IMR-90 (cell line): Measurements from ENCODE around the gene POLE3. TPM values are rescaled to one million over a fixed set of nuclear protein-coding genes. Genes with fewer than 3 reads are reported as not detected.

ENCODE experiments used
- ATAC-seq: fragments of 200-7000 bp; cut with Tn5 transposase; 2 replicates; pipeline ENCODE4 v1.9.1; 2020; ENCODE audit warnings: low read depth, mild to moderate bottlenecking, moderate library complexity
- BruUV-seq: library from RNA; stranded (reverse); fragments of 400-500 nt; replicated peaks from 2 replicates; lab custom pipeline; 2021; lab: Mats Ljungman, UMichigan
- CTCF ChIA-PET: fragments of 300-600 bp; formaldehyde crosslinking; extraction: SDS; loops from one replicate; lab custom pipeline; 2021; ENCODE audit warnings: antibody characterized with exemption; lab: Yijun Ruan, JAX
- POLR2A ChIA-PET: fragments of 300-600 bp; sonication (Branson Sonifier 250); formaldehyde crosslinking; loops from one replicate; lab custom pipeline; 2022; ENCODE audit warnings: antibody characterized with exemption; ENCODE audit not compliant: unreplicated experiment; lab: Charles Lee
- DNase-seq: peaks from one replicate; pipeline ENCODE4 v3.0.0; 2013
- H2AFZ ChIP-seq: replicated peaks from 2 replicates; pipeline ENCODE3; 2013; ENCODE audit warnings: low read length, mild to moderate bottlenecking; ENCODE audit not compliant: poor library complexity
- H2AK5ac ChIP-seq: 2 replicates; pipeline ENCODE4 v1.6.1; 2013; ENCODE audit warnings: low read depth, low read length, inconsistent platforms
- H2AK9ac ChIP-seq: replicated peaks from 2 replicates; pipeline ENCODE3; 2013; ENCODE audit warnings: mild to moderate bottlenecking, low read depth, low read length, moderate library complexity; ENCODE audit not compliant: poor library complexity
- H2BK120ac ChIP-seq: 2 replicates; pipeline ENCODE4 v1.6.1; 2013; ENCODE audit warnings: low read depth, low read length, inconsistent platforms
- H2BK15ac ChIP-seq: 3 replicates; pipeline ENCODE4 v1.6.1; 2013; ENCODE audit warnings: low read depth, low read length, inconsistent platforms
- H2BK20ac ChIP-seq: 2 replicates; pipeline ENCODE4 v1.6.1; 2013; ENCODE audit warnings: low read depth, mild to moderate bottlenecking, inconsistent platforms, low read length, moderate library complexity
- H2BK5ac ChIP-seq: 2 replicates; pipeline ENCODE4 v1.6.1; 2013; ENCODE audit warnings: mild to moderate bottlenecking, low read depth, low read length, inconsistent platforms; ENCODE audit not compliant: poor library complexity, severe bottlenecking
- H3K14ac ChIP-seq: replicated peaks from 2 replicates; pipeline ENCODE4 v1.6.1; 2013; ENCODE audit warnings: low read depth, low read length, inconsistent platforms
- H3K18ac ChIP-seq: 2 replicates; pipeline ENCODE4 v1.6.1; 2013; ENCODE audit warnings: low read depth, low read length, control low read depth
- H3K23ac ChIP-seq: 2 replicates; pipeline ENCODE4 v1.6.1; 2013; ENCODE audit warnings: low read depth, low read length, inconsistent platforms
- H3K27ac ChIP-seq: 2 replicates; pipeline ENCODE4 v1.5.1; 2013; ENCODE audit warnings: mild to moderate bottlenecking, control low read depth, low read length; ENCODE audit not compliant: insufficient read depth
- H3K27me3 ChIP-seq: 2 replicates; pipeline ENCODE4 v1.6.1; 2013; ENCODE audit warnings: low read length; ENCODE audit not compliant: control insufficient read depth, insufficient read depth
- H3K36me3 ChIP-seq: 2 replicates; pipeline ENCODE4 v1.6.1; 2013; ENCODE audit warnings: low read length, mixed read lengths; ENCODE audit not compliant: control insufficient read depth, insufficient read depth
- H3K4ac ChIP-seq: 2 replicates; pipeline ENCODE4 v1.6.1; 2013; ENCODE audit warnings: low read depth, low read length, inconsistent platforms
- H3K4me1 ChIP-seq: 2 replicates; pipeline ENCODE4 v1.6.1; 2013; ENCODE audit warnings: low read length, mixed read lengths; ENCODE audit not compliant: control insufficient read depth, insufficient read depth
- H3K4me2 ChIP-seq: 2 replicates; pipeline ENCODE4 v1.6.1; 2013; ENCODE audit warnings: low read depth, mild to moderate bottlenecking, control low read depth, low read length, moderate library complexity
- H3K4me3 ChIP-seq: 2 replicates; pipeline ENCODE4 v1.5.1; 2013; ENCODE audit warnings: low read depth, mild to moderate bottlenecking, control low read depth, low read length, moderate library complexity; ENCODE audit not compliant: insufficient read depth
- H3K56ac ChIP-seq: 2 replicates; pipeline ENCODE4 v1.6.1; 2013; ENCODE audit warnings: low read length, inconsistent platforms; ENCODE audit not compliant: insufficient read depth; ENCODE audit errors: extremely low read depth
- H3K79me1 ChIP-seq, 2 experiments: 2 replicates each; pipeline ENCODE4 v1.6.1; 2013; ENCODE audit warnings: low read length in 2 of 2, inconsistent platforms in 1 of 2, low read depth in 1 of 2
- H3K9ac ChIP-seq: 2 replicates; pipeline ENCODE4 v1.6.1; 2013; ENCODE audit warnings: low read depth, low read length, control low read depth
- H3K9me1 ChIP-seq: 2 replicates; pipeline ENCODE4 v1.6.1; 2013; ENCODE audit warnings: low read length, inconsistent platforms; ENCODE audit not compliant: insufficient read depth
- H3K9me3 ChIP-seq: 2 replicates; pipeline ENCODE4 v1.6.1; 2013; ENCODE audit warnings: low read length; ENCODE audit not compliant: control insufficient read depth, insufficient read depth
- H4K20me1 ChIP-seq: 2 replicates; pipeline ENCODE4 v1.6.1; 2013; ENCODE audit warnings: low read length, inconsistent platforms; ENCODE audit not compliant: insufficient read depth
- H4K5ac ChIP-seq: 2 replicates; pipeline ENCODE4 v1.6.1; 2013; ENCODE audit warnings: mild to moderate bottlenecking, low read depth, low read length, control low read depth
- H4K8ac ChIP-seq, 2 experiments: 2 replicates each; pipeline ENCODE4 v1.6.1; 2013; ENCODE audit warnings: low read depth in 2 of 2, low read length in 2 of 2, control low read depth in 1 of 2, inconsistent platforms in 1 of 2
- H4K91ac ChIP-seq: 2 replicates; pipeline ENCODE4 v1.6.1; 2013; ENCODE audit warnings: low read depth, low read length, inconsistent platforms; ENCODE audit not compliant: insufficient read depth
- CHD1 ChIP-seq: IDR thresholded peaks from 2 replicates; pipeline ENCODE4 v1.6.1; 2012; ENCODE audit warnings: low read depth, low read length, improper control_type of control experiment
- CTCF ChIP-seq: conservative IDR thresholded peaks from 2 replicates; pipeline ENCODE4 v1.5.1; 2012; ENCODE audit warnings: mild to moderate bottlenecking, low read depth, low read length, improper control_type of control experiment
- MAFK ChIP-seq: IDR thresholded peaks from 2 replicates; pipeline ENCODE4 v1.6.1; 2012; ENCODE audit warnings: low read depth, low read length, improper control_type of control experiment
- MAZ ChIP-seq: IDR thresholded peaks from 2 replicates; pipeline ENCODE4 v1.6.1; 2012; ENCODE audit warnings: low read depth, mild to moderate bottlenecking, low read length, improper control_type of control experiment, moderate library complexity, borderline replicate concordance
- MXI1 ChIP-seq: IDR thresholded peaks from 2 replicates; pipeline ENCODE4 v1.6.1; 2012; ENCODE audit warnings: low read depth, mild to moderate bottlenecking, low read length, moderate library complexity, borderline replicate concordance
- NFE2L2 ChIP-seq: fragments of 150-350 bp; IDR thresholded peaks from 2 replicates; pipeline ENCODE4 v1.6.1; 2016; ENCODE audit warnings: low read depth, mild to moderate bottlenecking, low read length
- POLR2A ChIP-seq: IDR thresholded peaks from 2 replicates; pipeline ENCODE4 v1.6.1; 2012; ENCODE audit warnings: mild to moderate bottlenecking, low read depth, low read length
- RCOR1 ChIP-seq: IDR thresholded peaks from 2 replicates; pipeline ENCODE4 v1.6.1; 2012; ENCODE audit warnings: mild to moderate bottlenecking, low read length, improper control_type of control experiment; ENCODE audit not compliant: insufficient replicate concordance
- USF2 ChIP-seq: fragments of 150-350 bp; IDR thresholded peaks from 2 replicates; pipeline ENCODE4 v1.6.1; 2017; ENCODE audit warnings: mild to moderate bottlenecking, antibody characterized with exemption, low read length, low read depth
- WGBS, 2 experiments: methylation state at CpG; one replicate each; pipeline versions ENCODE4 v1.1.5 to v1.1.7; 2013; ENCODE audit warnings: missing lambda C conversion rate in 2 of 2; ENCODE audit not compliant: insufficient read length in 1 of 2; ENCODE audit errors: extremely low coverage in 2 of 2; 5-methylcytosine and 5-hydroxymethylcytosine counted together
- dilution Hi-C: fragments of 300-500 bp; cut with HindIII; formaldehyde crosslinking; loops from one replicate; pipeline ENCODE4 v1.14.3; 2018; ENCODE audit warnings: low sequenced_read_pairs; ENCODE audit not compliant: unreplicated experiment
- in situ Hi-C: fragments of 300-500 bp; cut with MboI; formaldehyde crosslinking; loops from 3 replicates; pipeline ENCODE4 v1.14.3; 2019; ENCODE audit warnings: low sequenced_read_pairs, inconsistent platforms, mixed read lengths
- intact Hi-C: fragments of 100-400 bp; cut with micrococcal nuclease; formaldehyde crosslinking; loops from 2 replicates; pipeline ENCODE4 v1.10.0; 2022
- polyA plus RNA-seq, 3 experiments: library from polyadenylated mRNA; depleted of rRNA; stranded (reverse); fragments of >200 nt; gene quantifications; 2 replicates each; pipeline ENCODE4 v1.2.3, GENCODE V29; 2012; ENCODE audit warnings: low replicate concordance in 1 of 3
- total RNA-seq: library from RNA; depleted of rRNA; stranded (reverse); fragments of >200 nt; gene quantifications from 2 replicates; pipeline ENCODE4 v1.2.3, GENCODE V29; 2012
- TF ChIP-seq, protein P1 (sequence below): fragments of 150-350 bp; IDR thresholded peaks from 2 replicates; pipeline ENCODE4 v1.6.1; 2016; ENCODE audit warnings: low read depth, mild to moderate bottlenecking, low read length, moderate library complexity, borderline replicate concordance

POLE3 gene
- total and polyA plus RNA-seq, 2 of the 4 experiments (the other 2 are of a cell fraction), result 34.8 to 43.0 TPM

DNA sequence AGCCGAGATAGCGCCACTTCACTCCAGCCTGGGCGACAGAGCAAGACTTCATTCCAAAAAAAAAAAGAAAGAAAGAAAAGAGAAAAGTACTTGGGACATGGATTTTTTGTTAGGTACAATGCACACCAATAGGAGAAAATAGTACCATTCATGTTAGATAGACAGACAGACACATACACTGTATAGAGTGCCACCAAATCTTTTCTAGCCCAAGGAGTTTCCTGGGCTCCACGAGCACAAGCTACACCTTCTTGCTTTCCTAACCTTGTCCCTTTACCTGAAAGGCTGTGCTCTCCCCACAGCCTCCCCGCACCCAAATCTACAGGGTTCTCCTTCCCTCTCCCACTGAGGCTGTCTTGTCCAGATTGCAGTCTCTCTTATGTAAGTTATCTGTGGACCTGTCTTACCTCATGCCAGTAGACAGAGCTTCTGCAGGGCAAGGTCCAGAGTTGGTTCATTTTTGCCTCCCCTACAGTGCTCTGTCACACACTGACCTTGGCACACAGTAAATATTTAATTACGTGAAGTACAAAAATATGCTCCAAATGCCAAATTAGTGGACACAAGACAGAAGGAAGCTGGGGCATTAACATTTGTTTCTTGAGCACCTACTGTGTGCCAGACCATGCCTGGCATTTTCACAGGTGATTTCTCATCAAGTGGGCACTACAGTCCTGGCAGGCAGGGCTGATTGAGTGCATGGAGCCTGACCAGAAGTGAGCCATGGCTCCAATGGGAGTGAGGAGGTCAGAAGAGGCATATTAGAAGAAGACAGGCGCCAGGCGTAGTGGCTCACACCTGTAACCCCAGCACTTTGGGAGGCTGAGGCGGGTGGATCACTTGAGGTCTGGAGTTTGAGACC is 15.2 kb downstream of the POLE3 start:
- Histone ChIP-seq H3K18ac (no peak overlapping the region), H3K4me3 (no peak overlapping the region), H3K56ac (no peak overlapping the region), H2BK15ac (no peak overlapping the region), H3K9ac (no peak overlapping the region), H3K36me3 (peaks cover 26% of the 10 kb centered on the region), H4K5ac (no peak overlapping the region), H3K79me1 (peaks cover 19 to 33% of the 10 kb centered on the region in 2 experiments), H2AK5ac (no peak overlapping the region), H2BK120ac (no peak overlapping the region), H4K91ac (no peak overlapping the region), H3K9me1 (peaks cover 3% of the 10 kb centered on the region; the same call in 1 of the 2 replicates), H3K27me3 (no peaks in the 10 kb centered on the region), H3K9me3 (no peaks in the 10 kb centered on the region), H4K20me1 (no peaks in the 10 kb centered on the region), H3K4me1 (peaks cover 6% of the 10 kb centered on the region), H3K23ac (no peak overlapping the region), H3K27ac (no peak overlapping the region), H2BK20ac (no peak overlapping the region), H4K8ac (no peak overlapping the region), H3K14ac (no peak overlapping the region), H2AFZ (no peak overlapping the region), H3K4me2 (no peak overlapping the region), H2BK5ac (no peak overlapping the region), H3K4ac (no peak overlapping the region), H2AK9ac (no peak overlapping the region)
- intact Hi-C loops (no loop called here), dilution Hi-C loops (no loop called here), in situ Hi-C loops (no loop called here)
- DNase-seq (no peak), ATAC-seq (no peak)
- ChIA-PET POLR2A (no interaction called here), CTCF (no interaction called here)
- no TSS peak for BruUV-seq
- TF ChIP-seq MAZ (no peak), MAFK (no peak), NFE2L2 (no peak), USF2 (no peak), POLR2A (no peak), CTCF (no peak), RCOR1 (no peak), MXI1 (no peak), CHD1 (no peak)
- TF ChIP-seq, protein P1, sequence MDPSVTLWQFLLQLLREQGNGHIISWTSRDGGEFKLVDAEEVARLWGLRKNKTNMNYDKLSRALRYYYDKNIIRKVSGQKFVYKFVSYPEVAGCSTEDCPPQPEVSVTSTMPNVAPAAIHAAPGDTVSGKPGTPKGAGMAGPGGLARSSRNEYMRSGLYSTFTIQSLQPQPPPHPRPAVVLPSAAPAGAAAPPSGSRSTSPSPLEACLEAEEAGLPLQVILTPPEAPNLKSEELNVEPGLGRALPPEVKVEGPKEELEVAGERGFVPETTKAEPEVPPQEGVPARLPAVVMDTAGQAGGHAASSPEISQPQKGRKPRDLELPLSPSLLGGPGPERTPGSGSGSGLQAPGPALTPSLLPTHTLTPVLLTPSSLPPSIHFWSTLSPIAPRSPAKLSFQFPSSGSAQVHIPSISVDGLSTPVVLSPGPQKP, result no peak
- WGBS, 2 experiments, result 100% methylated on average over 3 of the region's 9 CpGs; no CpG with 5 or more reads in 1 of the 2 experiments
